ENCODE measurements around the gene CAAP1. TPM values are rescaled to one million over a fixed set of nuclear protein-coding genes. Genes with fewer than 3 reads are reported as not detected.

The CAAP1 gene
- total RNA-seq, 2 donors from 2014 or later: 25.1 to 41.6 TPM

- no peaks in the 10 kb centered on the region for H3K9me3 Mint-ChIP-seq
- peaks cover 14% of the 10 kb centered on the region for H3K36me3 Mint-ChIP-seq (ENCODE audit: low read depth)
- H3K4me1 Mint-ChIP-seq: no peaks in the 10 kb centered on the region
- H3K27ac Mint-ChIP-seq: no peak overlapping the region
- no peak overlapping the region for H3K4me3 Mint-ChIP-seq
- TF ChIP-seq CTCF (conservative IDR thresholded peaks at IDR 0.05): peak; percentile 72
- Histone ChIP-seq H3K27ac (ENCODE audit: low read depth, low read length) (no peak overlapping the region), H3K36me3 (ENCODE audit: control insufficient read depth, insufficient read depth, low read length) (peaks cover 30% of the 10 kb centered on the region), H3K9ac (ENCODE audit: extremely low read depth, low read length, poor library complexity, severe bottlenecking) (no peak overlapping the region), H3K9me3 (ENCODE audit: control insufficient read depth, low read length) (no peaks in the 10 kb centered on the region), H3K27me3 (ENCODE audit: control insufficient read depth, insufficient read depth, low read length, poor library complexity, severe bottlenecking) (no peaks in the 10 kb centered on the region), H3K4me1 (ENCODE audit: control insufficient read depth, insufficient read depth, low read length) (no peaks in the 10 kb centered on the region), H3K4me3 (ENCODE audit: low read length) (no peak overlapping the region)
- no peaks in the 10 kb centered on the region for H3K27me3 Mint-ChIP-seq (ENCODE audit: insufficient read depth)
- no peak for DNase-seq
- 83% methylated on average over 1 of the region's 1 CpG; no CpG with 5 or more reads in 1 of the 2 experiments for WGBS, 2 experiments (ENCODE audit: insufficient coverage in 1 of 2, insufficient read length in 1 of 2)
These were observed 29.5 kb downstream of the CAAP1 start for GRCh38 chr9:26863074-26863473.

- no peaks in the 10 kb centered on the region for H3K9me3 Mint-ChIP-seq
- 29 to 50% methylated on average over 1 of the region's 1 CpG for WGBS, 2 experiments (ENCODE audit: insufficient coverage in 1 of 2, insufficient read length in 1 of 2)
- H3K27me3 Mint-ChIP-seq (ENCODE audit: insufficient read depth): no peaks in the 10 kb centered on the region
- H3K27me3 ChIP-seq (ENCODE audit: control insufficient read depth, insufficient read depth, low read length, poor library complexity, severe bottlenecking): no peaks in the 10 kb centered on the region
- H3K27ac Mint-ChIP-seq: no peak overlapping the region
- no peak overlapping the region for H3K4me3 Mint-ChIP-seq
- H3K27ac ChIP-seq (ENCODE audit: low read depth, low read length): no peak overlapping the region
- peak; percentile 77 for DNase-seq
- H3K9ac ChIP-seq (ENCODE audit: extremely low read depth, low read length, poor library complexity, severe bottlenecking): no peak overlapping the region
- H3K4me3 ChIP-seq (ENCODE audit: low read length): no peak overlapping the region
- peaks cover 63% of the 10 kb centered on the region for H3K36me3 ChIP-seq (ENCODE audit: control insufficient read depth, insufficient read depth, low read length)
- peaks cover 2% of the 10 kb centered on the region for H3K4me1 Mint-ChIP-seq
- H3K9me3 ChIP-seq (ENCODE audit: control insufficient read depth, low read length): no peaks in the 10 kb centered on the region
- H3K4me1 ChIP-seq (ENCODE audit: control insufficient read depth, insufficient read depth, low read length): no peaks in the 10 kb centered on the region
- TF ChIP-seq CTCF (conservative IDR thresholded peaks at IDR 0.05): peak; percentile 96
- peaks cover 39% of the 10 kb centered on the region for H3K36me3 Mint-ChIP-seq (ENCODE audit: low read depth)
These were observed 36.1 kb downstream of the CAAP1 start for GRCh38 chr9:26856413-26857032.

- Mint-ChIP-seq H3K36me3 (ENCODE audit: low read depth) (peaks cover 56% of the 10 kb centered on the region), H3K9me3 (peaks cover 4% of the 10 kb centered on the region), H3K27ac (no peak overlapping the region), H3K4me3 (no peak overlapping the region), H3K27me3 (ENCODE audit: insufficient read depth) (no peaks in the 10 kb centered on the region), H3K4me1 (peaks cover 6% of the 10 kb centered on the region)
- peaks cover 69% of the 10 kb centered on the region for H3K36me3 ChIP-seq (ENCODE audit: control insufficient read depth, insufficient read depth, low read length)
- no peak overlapping the region for H3K4me3 ChIP-seq (ENCODE audit: low read length)
- H3K9ac ChIP-seq (ENCODE audit: extremely low read depth, low read length, poor library complexity, severe bottlenecking): no peak overlapping the region
- DNase-seq: no peak
- no peaks in the 10 kb centered on the region for H3K27me3 ChIP-seq (ENCODE audit: control insufficient read depth, insufficient read depth, low read length, poor library complexity, severe bottlenecking)
- TF ChIP-seq CTCF (conservative IDR thresholded peaks at IDR 0.05): no peak
- no peaks in the 10 kb centered on the region for H3K4me1 ChIP-seq (ENCODE audit: control insufficient read depth, insufficient read depth, low read length)
- 88 to 100% methylated on average over 1 to 2 of the region's 2 CpGs for WGBS, 2 experiments (ENCODE audit: insufficient coverage in 1 of 2, insufficient read length in 1 of 2)
- peaks cover 7% of the 10 kb centered on the region for H3K9me3 ChIP-seq (ENCODE audit: control insufficient read depth, low read length)
- no peak overlapping the region for H3K27ac ChIP-seq (ENCODE audit: low read depth, low read length)
These were observed 41.6 kb downstream of the CAAP1 start for GRCh38 chr9:26850995-26851394.
